Type B pancreatic cell (in vitro differentiated cells): ENCODE measurements around the gene SLC12A8. TPM values are rescaled to one million over a fixed set of nuclear protein-coding genes. Genes with fewer than 3 reads are reported as not detected.

Experiments
- DNase-seq: peaks from one replicate; pipeline ENCODE4 v3.0.0; 2021; ENCODE audit warnings: mixed read lengths; ENCODE audit not compliant: unreplicated experiment; ENCODE audit errors: extremely low spot score
- H3K27ac Mint-ChIP-seq: 2 replicates; pipeline ENCODE4 v1.8.0; 2021; ENCODE audit warnings: mild to moderate bottlenecking, mixed read lengths
- H3K27me3 Mint-ChIP-seq: 2 replicates; pipeline ENCODE4 v1.8.0; 2021; ENCODE audit warnings: mixed read lengths
- H3K36me3 Mint-ChIP-seq: 2 replicates; pipeline ENCODE4 v1.8.0; 2021; ENCODE audit warnings: mixed read lengths
- H3K4me1 Mint-ChIP-seq: one replicate; pipeline ENCODE4 v1.8.0; 2021; ENCODE audit warnings: mixed read lengths; ENCODE audit not compliant: unreplicated experiment
- H3K4me3 Mint-ChIP-seq: 2 replicates; pipeline ENCODE4 v1.8.0; 2021; ENCODE audit warnings: mild to moderate bottlenecking, mixed read lengths
- H3K9me3 Mint-ChIP-seq: 2 replicates; pipeline ENCODE4 v1.8.0; 2021; ENCODE audit warnings: mixed read lengths
- total RNA-seq: library from RNA; stranded (reverse); gene quantifications from 2 replicates; pipeline ENCODE4 v1.2.1, GENCODE V29; 2021; ENCODE audit warnings: low replicate concordance
- TF ChIP-seq, protein P1 (sequence below): fragments of 200-600 bp; sonication (generic); conservative IDR thresholded peaks from 2 replicates; pipeline ENCODE4 v1.5.0; 2021; ENCODE audit warnings: antibody characterized with exemption, mild to moderate bottlenecking

Gene SLC12A8
- total RNA-seq, 1 donor from 2014 or later = 6.8 TPM

DNA sequence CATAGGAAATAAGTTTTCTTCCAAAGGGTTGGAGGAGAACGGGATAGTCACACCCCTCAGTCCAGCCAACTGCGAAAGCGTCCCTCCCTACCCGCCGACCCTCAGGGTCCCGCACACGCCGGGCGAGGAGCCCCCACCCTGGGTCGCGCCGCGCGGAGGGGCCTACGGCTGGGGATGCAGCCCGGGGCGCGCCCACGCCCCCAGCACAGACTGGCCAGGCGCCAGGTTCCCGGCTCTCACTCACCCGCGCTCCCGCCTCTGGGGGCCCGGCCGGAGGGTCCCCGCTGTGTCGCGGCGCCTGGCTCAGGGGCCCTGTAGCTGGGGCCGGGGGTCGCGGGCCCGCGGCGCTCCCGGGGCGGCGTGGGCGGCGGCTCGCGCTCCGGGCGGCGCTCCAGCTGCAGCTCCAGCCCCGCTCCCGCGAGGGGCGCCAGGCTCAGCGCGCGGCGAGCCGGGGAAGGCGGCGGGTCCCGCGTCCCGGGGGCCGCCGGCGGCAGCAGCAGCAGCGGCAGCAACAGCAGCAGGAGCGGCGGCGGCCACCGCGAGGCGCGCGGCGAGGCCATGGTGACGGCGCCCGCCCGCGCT is 157.1 kb downstream of the SLC12A8 start:
- Mint-ChIP-seq H3K9me3 (no peaks in the 10 kb centered on the region), H3K36me3 (peaks cover 4% of the 10 kb centered on the region), H3K4me3 (peak overlapping the region; percentile 88), H3K27me3 (peaks cover 56% of the 10 kb centered on the region), H3K4me1 (peaks cover 35% of the 10 kb centered on the region), H3K27ac (peak overlapping the region; percentile 76)
- TF ChIP-seq, protein P1, sequence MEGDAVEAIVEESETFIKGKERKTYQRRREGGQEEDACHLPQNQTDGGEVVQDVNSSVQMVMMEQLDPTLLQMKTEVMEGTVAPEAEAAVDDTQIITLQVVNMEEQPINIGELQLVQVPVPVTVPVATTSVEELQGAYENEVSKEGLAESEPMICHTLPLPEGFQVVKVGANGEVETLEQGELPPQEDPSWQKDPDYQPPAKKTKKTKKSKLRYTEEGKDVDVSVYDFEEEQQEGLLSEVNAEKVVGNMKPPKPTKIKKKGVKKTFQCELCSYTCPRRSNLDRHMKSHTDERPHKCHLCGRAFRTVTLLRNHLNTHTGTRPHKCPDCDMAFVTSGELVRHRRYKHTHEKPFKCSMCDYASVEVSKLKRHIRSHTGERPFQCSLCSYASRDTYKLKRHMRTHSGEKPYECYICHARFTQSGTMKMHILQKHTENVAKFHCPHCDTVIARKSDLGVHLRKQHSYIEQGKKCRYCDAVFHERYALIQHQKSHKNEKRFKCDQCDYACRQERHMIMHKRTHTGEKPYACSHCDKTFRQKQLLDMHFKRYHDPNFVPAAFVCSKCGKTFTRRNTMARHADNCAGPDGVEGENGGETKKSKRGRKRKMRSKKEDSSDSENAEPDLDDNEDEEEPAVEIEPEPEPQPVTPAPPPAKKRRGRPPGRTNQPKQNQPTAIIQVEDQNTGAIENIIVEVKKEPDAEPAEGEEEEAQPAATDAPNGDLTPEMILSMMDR = no peak
- DNase-seq = no peak

DNA sequence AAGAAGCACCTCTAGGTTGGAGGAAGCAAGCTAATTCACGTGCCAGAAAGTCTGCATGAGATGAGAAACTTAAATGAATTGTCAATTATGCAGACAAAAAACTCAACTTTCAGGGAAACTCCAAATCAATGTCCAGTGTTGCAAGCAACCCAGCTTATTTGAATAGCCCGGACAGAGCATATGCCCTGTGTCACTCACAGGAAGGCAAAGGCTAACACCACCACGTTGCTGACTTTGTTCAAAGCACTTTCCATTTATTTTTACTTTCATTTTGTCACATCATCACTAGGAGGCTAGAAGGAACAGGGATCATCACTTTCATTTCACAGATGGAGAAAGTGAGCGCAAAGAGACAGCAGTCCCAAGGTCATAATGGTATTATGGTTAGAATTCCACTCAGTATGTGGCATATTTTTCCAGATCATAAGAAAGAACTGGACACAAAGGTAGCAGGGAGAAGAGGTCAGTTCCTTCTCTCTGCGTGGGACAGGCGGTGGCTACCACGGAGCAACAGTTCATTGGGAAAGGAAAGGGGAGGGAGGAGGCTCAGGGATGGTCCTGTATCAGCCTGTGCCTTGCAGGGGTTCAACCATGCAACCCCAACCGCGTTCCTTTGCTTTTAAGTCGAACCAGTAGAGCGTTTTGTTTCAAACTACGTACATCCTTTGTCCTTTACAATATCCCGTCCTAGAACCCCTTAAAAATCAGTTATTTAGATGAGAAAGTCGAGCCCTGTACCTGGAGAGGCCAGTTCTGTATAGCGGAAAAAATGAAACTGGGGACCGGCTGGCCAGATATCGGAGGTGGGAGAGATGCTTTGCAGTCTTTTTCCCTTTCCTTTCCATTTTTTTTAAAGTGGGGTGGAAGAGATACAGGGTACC is 157.9 kb downstream of the SLC12A8 start:
- peaks cover 52% of the 10 kb centered on the region for H3K27me3 Mint-ChIP-seq
- H3K4me1 Mint-ChIP-seq = peaks cover 37% of the 10 kb centered on the region
- H3K9me3 Mint-ChIP-seq = no peaks in the 10 kb centered on the region
- peaks cover 6% of the 10 kb centered on the region for H3K36me3 Mint-ChIP-seq
- peak overlapping the region; percentile 76 for H3K27ac Mint-ChIP-seq
- DNase-seq = no peak
- TF ChIP-seq, protein P1 = peak; percentile 23
- H3K4me3 Mint-ChIP-seq = peak overlapping the region; percentile 88

DNA sequence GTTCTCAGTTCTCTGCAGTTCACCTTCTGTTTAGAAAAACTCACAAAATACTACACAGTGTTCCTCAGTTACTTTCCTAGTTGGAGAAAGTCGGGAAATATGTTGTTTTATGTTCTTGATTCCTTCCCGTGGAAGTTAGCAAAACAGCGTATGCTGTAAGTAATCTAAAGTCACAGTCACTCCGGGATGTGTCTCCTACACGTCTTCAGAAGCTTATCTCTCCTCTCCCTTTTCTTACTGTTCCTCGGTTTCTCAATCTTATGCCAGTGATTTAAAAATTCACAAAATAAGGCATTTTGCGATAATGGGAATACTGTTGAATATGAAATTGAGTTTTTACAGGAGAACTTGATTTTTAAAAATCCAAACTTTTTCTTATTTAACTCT is 158.5 kb downstream of the SLC12A8 start:
- Mint-ChIP-seq H3K9me3 (no peaks in the 10 kb centered on the region), H3K27me3 (peaks cover 56% of the 10 kb centered on the region), H3K4me3 (peak overlapping the region; percentile 88), H3K4me1 (peaks cover 37% of the 10 kb centered on the region), H3K36me3 (peaks cover 6% of the 10 kb centered on the region), H3K27ac (peak overlapping the region; percentile 49)
- DNase-seq = no peak
- TF ChIP-seq, protein P1 = no peak

DNA sequence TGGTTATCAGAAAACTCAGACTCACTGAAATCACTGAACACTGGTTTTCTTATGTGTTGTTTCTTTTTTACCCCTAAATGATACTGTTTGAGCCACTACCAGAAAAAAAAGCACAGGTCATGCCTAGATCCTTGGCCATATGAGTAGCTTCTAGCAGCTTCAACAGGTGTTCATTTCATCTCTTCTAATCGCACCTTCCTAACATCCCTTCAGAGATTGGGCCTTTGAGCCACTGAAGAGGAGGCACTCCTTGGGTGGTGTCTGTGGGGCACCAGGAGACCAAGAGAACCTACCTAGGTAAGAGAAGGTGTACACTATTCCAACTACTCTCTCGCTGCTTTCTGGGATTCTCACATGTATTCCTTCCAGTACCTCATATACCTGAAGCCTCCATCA is 159.2 kb downstream of the SLC12A8 start:
- H3K27ac Mint-ChIP-seq = peak overlapping the region; percentile 49
- no peak for DNase-seq
- no peaks in the 10 kb centered on the region for H3K9me3 Mint-ChIP-seq
- H3K27me3 Mint-ChIP-seq = peaks cover 60% of the 10 kb centered on the region
- H3K4me3 Mint-ChIP-seq = peak overlapping the region; percentile 88
- H3K36me3 Mint-ChIP-seq = peaks cover 6% of the 10 kb centered on the region
- peaks cover 41% of the 10 kb centered on the region for H3K4me1 Mint-ChIP-seq
- TF ChIP-seq, protein P1 = no peak

DNA sequence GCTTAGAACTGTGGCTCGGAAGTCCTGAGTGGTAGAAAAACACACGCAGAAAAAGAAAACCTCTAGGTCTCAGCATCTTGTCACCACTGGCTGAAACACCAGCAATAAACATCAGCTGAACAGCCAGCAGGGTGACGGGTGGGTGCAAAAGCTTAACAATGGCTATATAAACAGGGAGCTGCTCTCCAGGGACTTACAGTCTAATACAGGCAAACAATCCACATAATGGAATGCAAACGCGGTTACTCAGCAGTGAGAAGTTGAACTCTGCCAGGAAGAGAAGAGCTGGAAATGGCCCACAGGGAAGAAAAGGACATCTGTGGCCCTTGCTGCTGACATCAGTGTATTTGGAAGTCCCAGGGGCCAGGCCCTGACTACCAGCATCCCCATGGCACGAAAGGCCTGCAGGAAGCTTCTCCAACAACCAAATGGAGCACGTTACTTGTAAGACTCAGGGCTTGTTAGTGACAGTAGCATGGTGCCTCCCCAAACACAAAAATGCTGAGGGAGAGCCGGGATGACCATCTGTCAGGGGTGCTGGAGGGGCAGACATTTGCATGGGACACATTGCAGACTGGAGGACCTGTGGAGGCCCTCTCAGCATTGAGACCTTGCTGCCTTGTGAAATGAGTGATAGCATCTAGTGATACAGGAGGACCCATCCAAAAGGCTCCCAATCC is 159.8 kb downstream of the SLC12A8 start:
- H3K27ac Mint-ChIP-seq = no peak overlapping the region
- TF ChIP-seq, protein P1 = no peak
- no peak for DNase-seq
- H3K4me1 Mint-ChIP-seq = peaks cover 41% of the 10 kb centered on the region
- H3K27me3 Mint-ChIP-seq = peaks cover 57% of the 10 kb centered on the region
- H3K9me3 Mint-ChIP-seq = no peaks in the 10 kb centered on the region
- peaks cover 6% of the 10 kb centered on the region for H3K36me3 Mint-ChIP-seq
- H3K4me3 Mint-ChIP-seq = peak overlapping the region; percentile 88
